HG03095 (cell line): ENCODE data around the gene TEK.
"Not testable (repeated sequence)": the region's sequence is repeated elsewhere in the genome, so short reads cannot be mapped to it uniquely, and the experiment has no call there.

Experiments used
- ATAC-seq: cut with Tn5 transposase; IDR thresholded peaks from one replicate; pipeline ENCODE4 v1.9.1; 2021; ENCODE audit warnings: moderate library complexity; ENCODE audit not compliant: unreplicated experiment

Gene TEK

GRCh38 chr9:27108981-27109541 is at the start of gene TEK:
TSS of gene TEK (plus strand) at chr9:27109225. CDS start at chr9:27109591, 366 bp downstream.
- no peak for ATAC-seq

GRCh38 chr9:27059412-27059811 is 49.6 kb upstream of the TEK start:
- ATAC-seq, result no peak

- ATAC-seq, result no peak
Measured at GRCh38 chr9:27059907-27060306, 49.1 kb upstream of the TEK start.

- ATAC-seq, result no peak
Measured at GRCh38 chr9:27065288-27065687, 43.7 kb upstream of the TEK start.

GRCh38 chr9:27073841-27074728 is 34.9 kb upstream of the TEK start:
- ATAC-seq, result no peak

GRCh38 chr9:27078685-27079084 is 30.3 kb upstream of the TEK start:
- ATAC-seq, result no peak

GRCh38 chr9:27085456-27085855 is 23.6 kb upstream of the TEK start:
- ATAC-seq, result no peak

- no peak for ATAC-seq
Measured at GRCh38 chr9:27086818-27087680, 22.0 kb upstream of the TEK start.

- no peak for ATAC-seq
Measured at GRCh38 chr9:27088981-27089380, 20.0 kb upstream of the TEK start.

- ATAC-seq, result no peak
Measured at GRCh38 chr9:27089706-27090105, 19.3 kb upstream of the TEK start.

GRCh38 chr9:27090231-27090630 is 18.8 kb upstream of the TEK start:
- ATAC-seq, result no peak

GRCh38 chr9:27090711-27091110 is 18.3 kb upstream of the TEK start:
- ATAC-seq, result no peak

- not testable (repeated sequence) for ATAC-seq
Measured at GRCh38 chr9:27092496-27092895, 16.5 kb upstream of the TEK start.

- not testable (repeated sequence) for ATAC-seq
Measured at GRCh38 chr9:27093384-27094067, 15.5 kb upstream of the TEK start.

GRCh38 chr9:27094640-27095298 is 14.3 kb upstream of the TEK start:
- no peak for ATAC-seq

- ATAC-seq, result no peak
Measured at GRCh38 chr9:27107241-27107640, 1.8 kb upstream of the TEK start.

GRCh38 chr9:27109621-27110020 is 596 bp downstream of the TEK start:
- no peak for ATAC-seq

- no peak for ATAC-seq
Measured at GRCh38 chr9:27110181-27110580, 1.2 kb downstream of the TEK start.

- ATAC-seq, result no peak
Measured at GRCh38 chr9:27112235-27112634, 3.2 kb downstream of the TEK start.

- ATAC-seq, result no peak
Measured at GRCh38 chr9:27117489-27118135, 8.6 kb downstream of the TEK start.
